GM19043 (cell line): Measurements from ENCODE around the gene ITIH1.
"Not testable (repeated sequence)": the region's sequence is repeated elsewhere in the genome, so short reads cannot be mapped to it uniquely, and the experiment has no call there.

Experiments used
- ATAC-seq: cut with Tn5 transposase; IDR thresholded peaks from one replicate; pipeline ENCODE4 v1.9.1; 2021; ENCODE audit warnings: low read depth; ENCODE audit not compliant: unreplicated experiment

The ITIH1 gene

GRCh38 chr3:52774901-52775864, 2.2 kb upstream of the ITIH1 start:
- no peak for ATAC-seq

- no peak for ATAC-seq
Measured at GRCh38 chr3:52775877-52776276, 1.5 kb upstream of the ITIH1 start.

- not testable (repeated sequence) for ATAC-seq
Measured at GRCh38 chr3:52776486-52776885, 913 bp upstream of the ITIH1 start.

GRCh38 chr3:52777959-52778805, 783 bp downstream of the ITIH1 start:
- ATAC-seq = no peak

GRCh38 chr3:52779011-52779836, 1.8 kb downstream of the ITIH1 start:
- ATAC-seq = peak; percentile 58

GRCh38 chr3:52779837-52780585, 2.6 kb downstream of the ITIH1 start:
- ATAC-seq = no peak

- ATAC-seq = no peak
Measured at GRCh38 chr3:52781741-52782140, 4.3 kb downstream of the ITIH1 start.

GRCh38 chr3:52782412-52783210, 5.2 kb downstream of the ITIH1 start:
- ATAC-seq = no peak

GRCh38 chr3:52783211-52783555, 5.8 kb downstream of the ITIH1 start:
- no peak for ATAC-seq

- ATAC-seq = no peak
Measured at GRCh38 chr3:52784021-52784621, 6.7 kb downstream of the ITIH1 start.

- ATAC-seq = no peak
Measured at GRCh38 chr3:52784931-52785590, 7.7 kb downstream of the ITIH1 start.

GRCh38 chr3:52786330-52787215, 9.2 kb downstream of the ITIH1 start:
- ATAC-seq = no peak

GRCh38 chr3:52787246-52787645, 9.8 kb downstream of the ITIH1 start:
- no peak for ATAC-seq

- no peak for ATAC-seq
Measured at GRCh38 chr3:52787672-52788625, 10.6 kb downstream of the ITIH1 start.

GRCh38 chr3:52788890-52789745, 11.7 kb downstream of the ITIH1 start:
- ATAC-seq = no peak
